GM18499 (cell line): Measurements from ENCODE around the gene CRAT.
"Not testable (repeated sequence)": the region's sequence is repeated elsewhere in the genome, so short reads cannot be mapped to it uniquely, and the experiment has no call there.

Experiments used
- ATAC-seq: cut with Tn5 transposase; IDR thresholded peaks from one replicate; pipeline ENCODE4 v1.9.1; 2021; ENCODE audit warnings: moderate number of reproducible peaks; ENCODE audit not compliant: insufficient read depth, unreplicated experiment

The CRAT gene

DNA sequence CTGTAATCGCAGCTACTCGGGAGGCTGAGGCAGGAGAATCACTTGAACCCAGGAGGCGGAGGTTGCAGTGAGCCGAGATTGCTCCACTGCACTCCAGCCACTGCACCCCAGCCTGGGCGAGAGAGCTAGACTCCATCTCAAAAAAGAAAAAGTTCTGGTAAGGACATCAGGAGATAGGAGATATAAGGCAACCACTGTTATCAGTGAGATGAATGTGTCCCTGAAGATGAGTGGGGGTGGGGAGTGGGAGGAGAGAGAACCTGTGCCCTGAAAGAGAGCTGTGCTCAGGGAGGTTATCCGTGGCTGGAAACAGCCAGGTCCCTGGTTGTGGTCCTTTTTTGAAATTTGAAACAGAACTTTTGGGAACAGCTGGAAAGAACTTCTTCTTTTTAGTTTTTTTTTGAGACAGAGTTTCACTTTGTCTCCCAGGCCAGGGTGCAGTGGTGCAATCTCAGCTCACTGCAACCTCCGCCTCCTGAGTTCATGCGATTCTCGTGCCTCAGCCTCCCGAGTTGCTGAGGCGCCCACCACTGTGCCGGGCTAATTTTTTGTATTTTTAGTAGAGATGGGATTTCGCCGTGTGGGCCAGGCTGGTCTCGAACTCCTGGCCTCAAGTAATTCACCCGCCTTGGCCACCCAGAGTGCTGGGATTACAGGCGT is 3.2 kb upstream of the CRAT start:
- no peak for ATAC-seq

- ATAC-seq: not testable (repeated sequence)
These were observed 1.9 kb upstream of the CRAT start for GRCh38 chr9:129112526-129112925.

DNA sequence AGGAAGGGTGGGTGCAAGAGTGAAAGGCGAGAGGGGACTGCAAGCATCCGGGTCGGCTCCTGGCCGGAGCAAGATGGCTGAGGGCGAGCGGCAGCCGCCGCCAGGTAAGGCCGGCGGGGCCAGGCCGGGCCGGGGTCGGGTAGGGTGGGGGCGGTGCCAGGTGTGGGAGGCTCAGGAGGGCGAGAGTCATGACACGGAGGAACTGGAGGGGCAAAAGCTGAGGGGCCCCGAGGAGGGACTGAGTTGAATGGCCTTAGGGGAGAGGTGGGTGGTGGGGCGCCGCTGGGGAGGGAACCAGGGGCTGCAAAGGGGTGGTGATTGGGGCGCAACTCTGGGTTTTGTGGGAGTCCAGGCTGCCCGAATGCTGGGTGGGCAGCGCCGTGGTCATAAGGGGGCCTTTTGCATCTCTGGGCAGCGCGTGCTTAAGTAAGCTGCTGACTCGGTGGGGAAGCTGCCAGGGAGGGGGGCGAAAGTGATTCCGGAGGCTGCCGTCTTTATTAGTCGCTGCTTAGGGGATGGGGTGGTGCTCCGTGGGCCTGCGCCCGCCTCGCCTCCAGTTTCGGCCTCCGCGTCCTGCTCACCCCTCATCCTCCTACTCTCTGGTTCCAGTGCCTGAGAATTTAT is 1.0 kb upstream of the CRAT start:
- ATAC-seq: no peak

- ATAC-seq: no peak
These were observed 447 bp downstream of the CRAT start for GRCh38 chr9:129109952-129110739.

DNA sequence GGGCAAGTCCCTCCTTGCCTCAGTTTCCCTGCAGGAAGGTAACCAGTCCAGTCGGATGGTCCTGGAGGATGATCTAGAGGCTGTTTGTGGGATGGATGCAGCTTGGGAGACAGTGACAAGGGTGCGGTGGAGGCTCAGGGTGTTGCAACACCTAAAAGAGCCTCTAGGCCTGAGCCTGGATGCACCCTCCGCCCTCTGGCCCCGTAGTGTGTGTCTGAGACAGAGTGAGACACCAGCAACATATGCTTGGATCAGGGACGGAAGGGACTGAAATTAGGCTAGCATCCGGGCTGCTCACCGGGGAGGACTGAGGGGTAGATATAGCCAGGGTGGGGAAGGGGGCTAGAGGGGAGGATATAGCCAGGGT is 1.1 kb downstream of the CRAT start:
- ATAC-seq: no peak

GRCh38 chr9:129108805-129109536 is 1.6 kb downstream of the CRAT start:
- no peak for ATAC-seq

DNA sequence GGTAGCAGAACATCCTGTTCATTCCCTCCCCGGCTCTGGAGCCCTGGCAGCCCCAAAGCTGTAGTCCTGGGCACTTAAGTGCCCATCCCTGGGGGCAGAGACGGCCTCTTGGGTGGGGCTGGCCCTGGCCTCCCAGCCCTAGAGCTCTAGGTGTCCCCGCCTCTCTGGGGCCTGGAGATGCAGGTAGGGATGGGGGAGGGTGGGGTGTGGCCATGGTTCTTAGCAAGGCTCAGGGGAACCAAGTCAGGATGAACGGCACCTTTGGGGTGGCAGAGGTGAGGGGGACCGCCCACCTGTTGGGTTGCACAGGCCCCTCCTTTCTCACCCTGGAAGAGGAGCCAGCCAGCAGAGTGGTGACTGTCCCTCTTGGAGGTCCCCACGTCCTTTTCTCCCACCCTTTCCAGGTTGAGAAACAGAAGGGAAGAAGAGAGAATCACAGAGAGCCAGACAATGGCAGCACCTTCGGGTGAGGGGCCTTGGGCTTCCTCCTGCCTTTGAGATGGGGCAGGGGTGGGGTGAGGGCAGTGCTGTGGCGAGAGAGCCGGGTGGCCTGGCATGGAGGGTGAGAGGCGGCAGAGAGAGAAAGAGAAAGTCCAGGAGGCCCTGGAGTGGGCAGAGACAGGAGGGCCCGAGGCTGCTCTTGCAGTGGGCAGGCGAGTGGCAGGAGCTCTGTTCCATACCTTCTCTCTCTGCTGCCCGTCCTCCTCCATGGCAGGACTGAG is 2.3 kb downstream of the CRAT start:
- no peak for ATAC-seq

- no peak for ATAC-seq
These were observed 2.9 kb downstream of the CRAT start for GRCh38 chr9:129107651-129108050.

GRCh38 chr9:129105857-129106694 is 4.5 kb downstream of the CRAT start:
- ATAC-seq: no peak

DNA sequence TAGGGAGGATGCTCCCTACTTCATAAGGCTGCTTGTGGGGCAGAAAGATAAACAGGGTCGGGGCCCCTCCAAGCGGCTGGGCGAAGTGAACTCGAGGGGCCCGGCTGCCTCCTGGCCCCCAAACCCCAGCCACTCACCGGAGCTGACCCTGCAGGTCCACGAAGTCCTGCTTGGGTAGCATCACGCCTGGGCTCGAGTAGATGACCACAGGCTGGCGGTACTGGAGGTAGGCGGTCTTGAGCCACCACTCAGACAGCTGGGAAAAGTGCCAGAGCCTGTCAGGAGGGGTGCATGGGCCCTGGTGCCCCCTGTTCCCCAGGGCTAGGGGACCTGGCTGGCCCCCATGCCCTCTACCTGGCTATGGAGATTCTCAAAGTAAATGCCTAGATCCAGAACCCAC is 6.5 kb downstream of the CRAT start:
- no peak for ATAC-seq

DNA sequence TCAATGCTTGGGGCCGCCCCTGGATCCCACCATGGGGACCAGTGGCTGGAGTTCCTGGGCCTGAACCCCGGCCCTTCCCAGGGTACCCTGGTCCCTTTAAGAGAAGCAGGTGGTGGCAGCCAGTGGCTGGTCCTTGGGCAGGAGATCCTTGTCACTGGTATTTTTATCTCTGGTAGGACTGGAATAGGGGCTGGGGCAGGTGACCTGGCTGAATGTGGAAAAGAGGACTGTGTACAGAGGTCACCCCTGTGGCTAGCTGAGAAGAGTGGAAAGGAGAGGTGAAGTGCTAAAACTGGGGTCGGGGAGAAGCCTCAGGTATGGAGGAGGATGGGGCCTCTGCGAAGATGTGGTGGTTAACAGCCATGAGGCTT is 7.0 kb downstream of the CRAT start:
- no peak for ATAC-seq

GRCh38 chr9:129102791-129103594 is 7.6 kb downstream of the CRAT start:
- ATAC-seq: no peak

DNA sequence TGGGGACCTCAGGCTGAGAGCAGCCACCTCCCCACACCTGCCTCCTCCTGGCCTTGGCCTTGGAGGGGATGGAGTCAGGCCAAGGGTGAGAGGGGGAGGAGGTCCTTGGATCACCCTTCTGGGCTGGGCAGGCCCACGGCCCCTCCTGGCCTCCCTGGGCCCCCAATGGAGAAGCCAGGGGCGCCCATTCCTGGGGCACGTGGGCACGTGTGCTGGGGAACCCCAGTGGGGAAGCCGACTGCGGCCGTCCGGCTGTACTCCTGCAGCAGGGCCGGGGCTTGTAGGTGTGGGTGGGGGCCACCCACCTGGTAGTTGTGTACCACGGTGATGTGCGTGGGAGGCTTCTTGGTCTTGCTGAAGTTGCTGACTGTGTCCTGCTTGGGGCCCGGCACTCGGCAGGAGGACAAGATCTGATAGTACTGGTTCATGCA is 8.5 kb downstream of the CRAT start:
- ATAC-seq: no peak

DNA sequence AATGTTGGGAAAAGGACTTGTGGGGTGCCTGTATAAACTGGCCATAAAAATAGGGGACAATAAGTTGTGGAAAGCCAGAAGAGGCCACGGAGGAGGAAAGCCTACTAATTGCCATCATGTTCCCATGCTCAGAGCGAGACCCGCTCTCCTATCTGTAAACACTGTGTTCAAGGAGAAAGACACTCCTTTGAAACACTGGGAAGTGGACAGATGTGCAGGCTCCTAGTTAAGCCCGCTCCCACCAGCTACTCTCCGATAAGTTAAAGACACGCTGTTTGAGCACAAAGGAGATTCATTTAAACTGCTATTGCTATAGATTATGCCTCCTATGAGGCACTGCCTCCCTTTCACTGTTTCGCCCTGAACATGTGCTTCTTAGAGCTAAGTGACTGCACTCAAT is 9.3 kb downstream of the CRAT start:
- no peak for ATAC-seq

DNA sequence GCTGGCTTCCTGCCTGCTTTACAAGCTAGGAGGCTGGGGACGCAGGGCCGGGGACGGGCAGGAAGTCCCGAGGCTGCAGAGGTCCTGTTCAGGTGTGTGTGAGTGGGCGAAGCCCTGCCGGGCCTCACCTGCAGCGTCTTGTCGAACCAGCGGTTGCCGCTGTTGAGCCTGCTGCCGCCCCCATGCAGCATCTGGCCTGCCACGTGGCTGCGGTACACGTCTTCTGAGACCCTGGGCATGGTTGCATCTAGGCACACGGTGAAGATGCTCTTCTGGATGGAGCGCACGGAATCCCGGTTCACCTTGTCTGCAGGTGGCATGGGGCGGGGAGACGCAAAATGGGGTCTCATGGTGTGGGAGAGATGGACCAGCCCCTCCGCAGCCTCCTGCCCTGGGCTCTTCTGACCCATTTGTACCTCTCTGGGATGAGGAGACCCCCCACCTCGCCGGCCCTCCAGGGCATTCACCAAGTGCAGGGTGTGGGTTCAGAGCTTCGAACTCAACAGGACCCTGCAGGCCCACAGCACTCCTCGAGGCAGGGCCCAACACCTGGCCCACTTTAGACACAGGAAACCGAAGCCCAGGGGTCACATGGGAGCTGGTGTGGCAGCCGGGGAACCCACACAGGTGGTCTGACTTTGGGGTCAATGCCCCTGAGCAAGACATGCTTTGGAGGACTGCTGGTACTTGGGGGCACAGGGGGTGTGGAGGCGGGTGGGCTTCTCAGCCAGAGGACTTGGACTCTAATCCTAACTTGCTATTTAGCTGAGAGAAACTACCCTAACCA is 10.0 kb downstream of the CRAT start:
- ATAC-seq: no peak

- no peak for ATAC-seq
These were observed 12.3 kb downstream of the CRAT start for GRCh38 chr9:129098328-129098727.

GRCh38 chr9:129097671-129098306 is 12.8 kb downstream of the CRAT start:
- ATAC-seq: no peak
